Stomach (tissue), 9 donors: ENCODE results near the gene FGF14. TPM values are rescaled to one million over a fixed set of nuclear protein-coding genes. Genes with fewer than 3 reads are reported as not detected.
A peak's percentile ranks its signal among the peaks of the same experiment; 100 is the strongest.

Experiments used
- DNase-seq, 2 donors: peaks; one replicate each; pipeline versions ENCODE4 v3.0.0 to v3.0.0-alpha.2; 2013 to 2019
- H3K27ac ChIP-seq, 5 donors: fragments of 200-600 bp in 4 of 5; sonication (generic) in 4 of 5; one replicate each; pipeline ENCODE4 v1.5.1; 2013 to 2019; ENCODE audit warnings: mild to moderate bottlenecking in 1 of 5, moderate library complexity in 1 of 5
- H3K27me3 ChIP-seq, 3 donors: fragments of 200-600 bp; sonication (generic); one replicate each; pipeline ENCODE4 v1.5.1; 2017 to 2019; ENCODE audit warnings: mixed run types in 1 of 3
- H3K36me3 ChIP-seq, 4 donors: fragments of 200-600 bp; sonication (generic); 1 replicate in 3 of 4; 2 replicates in 1 of 4; pipeline ENCODE4 v1.5.1; 2016 to 2019
- H3K4me1 ChIP-seq, 4 donors: fragments of 200-600 bp; sonication (generic); one replicate each; pipeline ENCODE4 v1.5.1; 2016 to 2019
- H3K4me3 ChIP-seq, 4 donors: fragments of 200-600 bp; sonication (generic) in 3 of 4; one replicate each; pipeline ENCODE4 v1.5.1; 2016 to 2019; ENCODE audit warnings: mild to moderate bottlenecking in 1 of 4
- H3K9me3 ChIP-seq, 4 donors: fragments of 200-600 bp; sonication (generic); one replicate each; pipeline ENCODE4 v1.5.1; 2016 to 2019
- EP300 ChIP-seq: sonication (generic); formaldehyde crosslinking; IDR thresholded peaks from one replicate; pipeline ENCODE4 v1.6.1; 2017; ENCODE audit warnings: antibody characterized with exemption
- POLR2A ChIP-seq, 4 donors: fragments of 450-650 bp; IDR thresholded peaks; one replicate each; pipeline ENCODE4 v1.6.1; 2016; ENCODE audit warnings: antibody characterized with exemption in 4 of 4, control low read depth in 2 of 4, mild to moderate bottlenecking in 1 of 4, moderate library complexity in 1 of 4
- POLR2AphosphoS5 ChIP-seq, 3 donors: sonication (generic); formaldehyde crosslinking; IDR thresholded peaks; one replicate each; pipeline ENCODE4 v1.6.1; 2016; ENCODE audit warnings: antibody characterized with exemption in 3 of 3
- WGBS, 5 donors: extraction: QIAGEN DNeasy Blood & Tissue Kit in 3 of 5; methylation state at CpG; one replicate each; pipeline versions ENCODE4 v1.1.5 to v1.1.7; 2013 to 2018; 5-methylcytosine and 5-hydroxymethylcytosine counted together
- intact Hi-C: fragments of 100-400 bp; cut with DNase I; formaldehyde crosslinking; loops from one replicate; pipeline ENCODE4 v1.15.1; 2023; ENCODE audit warnings: low total_unique reads
- polyA plus RNA-seq, 3 donors: library from polyadenylated mRNA; stranded (reverse); fragments of 200-250 nt; gene quantifications; one replicate each; pipeline ENCODE4 v1.2.3, GENCODE V29; 2013
- total RNA-seq, 5 donors: library from RNA; depleted of rRNA; stranded (reverse); fragments of >200 nt; gene quantifications; one replicate each; pipeline versions ENCODE4 v1.1.0 to v1.2.3, GENCODE V29; 2014 to 2016
- TF ChIP-seq, protein P1 (sequence below), 7 experiments: fragments of 450-650 bp in 4 of 7; fragments of 200-600 bp in 3 of 7; sonication (generic) in 3 of 7; IDR thresholded peaks; one replicate each; pipeline ENCODE4 v1.5.1; 2016 to 2019; ENCODE audit warnings: antibody characterized with exemption in 7 of 7, control low read depth in 2 of 7, mild to moderate bottlenecking in 1 of 7
- donor health status: healthy with polysubstance abuse.
- donor health status: Bipolar disorder and iron deficiency.
- donor health status: healthy.

FGF14 gene
- total and polyA plus RNA-seq, 8 donors = 0.08 to 6.6 (median 0.54) TPM

DNA sequence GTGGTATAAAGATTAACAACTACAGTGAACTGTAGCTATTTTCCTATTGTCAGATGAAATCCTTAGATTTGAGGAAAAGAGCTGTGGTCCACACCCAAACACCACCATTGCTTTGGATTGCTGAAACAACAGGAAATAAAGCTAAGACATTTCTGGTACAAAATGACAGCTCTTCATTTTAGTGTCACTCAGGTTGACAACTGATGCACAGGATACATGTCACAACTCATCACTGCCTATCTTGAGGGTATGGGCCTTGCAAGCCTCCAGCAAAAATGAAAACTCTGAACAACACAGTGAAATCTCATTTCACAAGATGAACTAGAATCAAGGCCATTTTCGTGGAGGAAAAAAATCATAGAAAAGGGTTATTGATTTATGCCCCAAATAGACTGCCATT lies 609.7 kb downstream of the FGF14 start:
- Histone ChIP-seq H3K4me1 (no peaks in the 10 kb centered on the region), H3K36me3 (no peaks in the 10 kb centered on the region), H3K9me3 (no peaks in the 10 kb centered on the region), H3K27ac (no peak overlapping the region), H3K27me3 (no peaks in the 10 kb centered on the region), H3K4me3 (no peak overlapping the region)
- no peak for TF ChIP-seq POLR2AphosphoS5 (IDR thresholded peaks at IDR 0.05)
- no peak for TF ChIP-seq POLR2A (IDR thresholded peaks at IDR 0.05)
- TF ChIP-seq, protein P1, sequence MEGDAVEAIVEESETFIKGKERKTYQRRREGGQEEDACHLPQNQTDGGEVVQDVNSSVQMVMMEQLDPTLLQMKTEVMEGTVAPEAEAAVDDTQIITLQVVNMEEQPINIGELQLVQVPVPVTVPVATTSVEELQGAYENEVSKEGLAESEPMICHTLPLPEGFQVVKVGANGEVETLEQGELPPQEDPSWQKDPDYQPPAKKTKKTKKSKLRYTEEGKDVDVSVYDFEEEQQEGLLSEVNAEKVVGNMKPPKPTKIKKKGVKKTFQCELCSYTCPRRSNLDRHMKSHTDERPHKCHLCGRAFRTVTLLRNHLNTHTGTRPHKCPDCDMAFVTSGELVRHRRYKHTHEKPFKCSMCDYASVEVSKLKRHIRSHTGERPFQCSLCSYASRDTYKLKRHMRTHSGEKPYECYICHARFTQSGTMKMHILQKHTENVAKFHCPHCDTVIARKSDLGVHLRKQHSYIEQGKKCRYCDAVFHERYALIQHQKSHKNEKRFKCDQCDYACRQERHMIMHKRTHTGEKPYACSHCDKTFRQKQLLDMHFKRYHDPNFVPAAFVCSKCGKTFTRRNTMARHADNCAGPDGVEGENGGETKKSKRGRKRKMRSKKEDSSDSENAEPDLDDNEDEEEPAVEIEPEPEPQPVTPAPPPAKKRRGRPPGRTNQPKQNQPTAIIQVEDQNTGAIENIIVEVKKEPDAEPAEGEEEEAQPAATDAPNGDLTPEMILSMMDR (IDR thresholded peaks at IDR 0.05) = no peak
- TF ChIP-seq EP300 = no peak
- intact Hi-C loops = no loop called here
- WGBS, 5 donors = 56 to 65% (median 58%) methylated on average over 1 of the region's 1 CpG
- DNase-seq = no peak

DNA sequence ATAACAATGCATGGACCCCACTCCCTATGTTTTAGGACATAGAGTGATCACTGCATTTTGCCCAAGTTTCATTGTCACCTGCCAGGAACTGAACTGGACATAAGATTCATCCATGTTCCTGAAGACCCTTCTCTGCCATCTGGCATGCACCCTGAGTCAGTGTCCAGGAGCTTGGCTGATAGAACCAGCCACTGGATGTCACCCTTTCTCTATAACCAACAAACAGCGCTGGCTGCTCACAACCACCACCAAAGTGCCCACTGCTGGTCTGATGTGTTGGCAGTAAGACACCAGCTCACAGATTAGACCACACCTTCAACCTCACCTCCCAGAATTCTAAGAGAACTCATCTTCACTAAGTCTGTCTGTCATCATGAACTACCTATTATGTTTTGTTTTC lies 616.0 kb downstream of the FGF14 start:
- H3K36me3 ChIP-seq = no peaks in the 10 kb centered on the region
- H3K27me3 ChIP-seq = no peaks in the 10 kb centered on the region
- 27 to 63% (median 44%) methylated on average over 1 of the region's 1 CpG for WGBS, 5 donors
- DNase-seq = peak in 1 of 2 donors; percentile 36
- H3K4me1 ChIP-seq = no peaks in the 10 kb centered on the region
- H3K4me3 ChIP-seq = no peak overlapping the region
- no peaks in the 10 kb centered on the region for H3K9me3 ChIP-seq
- TF ChIP-seq POLR2A (IDR thresholded peaks at IDR 0.05) = no peak
- no peak for TF ChIP-seq EP300
- TF ChIP-seq, protein P1 (IDR thresholded peaks at IDR 0.05) = no peak
- H3K27ac ChIP-seq = no peak overlapping the region
- intact Hi-C loops = no loop called here

GRCh38 chr13:101784313-101784712 lies 617.5 kb downstream of the FGF14 start:
- DNase-seq = no peak
- intact Hi-C loops = no loop called here
- TF ChIP-seq POLR2A (IDR thresholded peaks at IDR 0.05) = no peak
- no peak for TF ChIP-seq EP300
- TF ChIP-seq POLR2AphosphoS5 (IDR thresholded peaks at IDR 0.05) = no peak
- TF ChIP-seq, protein P1 (IDR thresholded peaks at IDR 0.05) = no peak

DNA sequence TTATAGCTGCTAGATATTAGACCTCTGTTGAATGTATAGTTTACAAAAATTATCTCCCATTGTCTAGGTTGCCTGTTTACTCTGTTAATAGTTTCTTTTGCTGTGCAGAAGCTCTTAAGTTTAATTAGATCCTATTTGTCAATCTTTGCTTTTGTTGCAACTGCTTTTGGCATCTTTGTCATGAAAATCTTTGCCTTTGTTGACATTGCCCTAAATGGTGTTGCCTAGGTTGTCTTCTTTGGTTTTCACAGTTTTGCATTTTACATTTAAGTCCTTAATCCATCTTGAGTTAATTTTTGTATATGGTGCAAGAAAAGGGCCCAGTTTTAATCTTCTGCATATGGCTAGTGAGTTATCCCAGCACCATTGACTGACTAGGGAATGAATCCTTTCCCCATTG lies 618.3 kb downstream of the FGF14 start:
- Histone ChIP-seq H3K36me3 (no peaks in the 10 kb centered on the region), H3K27ac (no peak overlapping the region), H3K27me3 (no peaks in the 10 kb centered on the region), H3K9me3 (no peaks in the 10 kb centered on the region), H3K4me1 (no peaks in the 10 kb centered on the region), H3K4me3 (no peak overlapping the region)
- TF ChIP-seq POLR2AphosphoS5 (IDR thresholded peaks at IDR 0.05) = no peak
- TF ChIP-seq, protein P1 (IDR thresholded peaks at IDR 0.05) = no peak
- TF ChIP-seq EP300 = no peak
- TF ChIP-seq POLR2A (IDR thresholded peaks at IDR 0.05) = no peak
- DNase-seq = no peak
- intact Hi-C loops = no loop called here

More at GRCh38 chr13:101784313-101784712, 617.5 kb downstream of the FGF14 start:
- Histone ChIP-seq H3K4me1 (no peaks in the 10 kb centered on the region), H3K27me3 (no peaks in the 10 kb centered on the region), H3K4me3 (no peak overlapping the region), H3K27ac (no peak overlapping the region), H3K9me3 (no peaks in the 10 kb centered on the region), H3K36me3 (no peaks in the 10 kb centered on the region)

GRCh38 chr13:101780211-101780610 lies 621.6 kb downstream of the FGF14 start:
- Histone ChIP-seq H3K36me3 (no peaks in the 10 kb centered on the region), H3K4me3 (no peak overlapping the region), H3K27me3 (no peaks in the 10 kb centered on the region), H3K4me1 (no peaks in the 10 kb centered on the region), H3K27ac (no peak overlapping the region), H3K9me3 (no peaks in the 10 kb centered on the region)
- TF ChIP-seq POLR2A (IDR thresholded peaks at IDR 0.05) (no peak), POLR2AphosphoS5 (IDR thresholded peaks at IDR 0.05) (no peak), EP300 (no peak)
- TF ChIP-seq, protein P1 (IDR thresholded peaks at IDR 0.05) = no peak
- intact Hi-C loops = no loop called here
- no peak for DNase-seq
